HG03469 (cell line): ENCODE results near the gene SIPA1L3.

Experiments
- ATAC-seq: cut with Tn5 transposase; IDR thresholded peaks from one replicate; pipeline ENCODE4 v1.9.1; 2021; ENCODE audit warnings: mild to moderate bottlenecking, moderate library complexity, moderate number of reproducible peaks; ENCODE audit not compliant: unreplicated experiment

SIPA1L3 gene

DNA sequence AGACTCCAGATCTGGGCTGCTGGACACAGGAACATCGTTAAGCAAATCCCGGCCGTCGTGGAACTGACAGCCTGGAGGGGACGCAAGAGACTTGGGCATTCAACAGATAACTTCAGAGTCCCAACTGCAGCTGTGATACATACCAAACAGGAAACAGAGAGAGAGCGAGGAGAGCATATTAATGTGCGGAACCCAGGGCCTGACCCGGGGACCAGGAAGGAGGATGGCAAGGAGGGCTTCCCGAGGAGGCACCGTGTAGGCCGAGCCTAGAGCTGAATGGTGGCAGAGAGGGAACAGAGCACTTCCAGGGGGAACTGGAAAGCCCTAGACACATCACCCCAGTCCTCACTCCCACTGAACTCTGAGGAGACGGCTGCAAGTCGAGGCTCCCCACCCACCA is 68.1 kb downstream of the SIPA1L3 start:
- ATAC-seq = no peak

DNA sequence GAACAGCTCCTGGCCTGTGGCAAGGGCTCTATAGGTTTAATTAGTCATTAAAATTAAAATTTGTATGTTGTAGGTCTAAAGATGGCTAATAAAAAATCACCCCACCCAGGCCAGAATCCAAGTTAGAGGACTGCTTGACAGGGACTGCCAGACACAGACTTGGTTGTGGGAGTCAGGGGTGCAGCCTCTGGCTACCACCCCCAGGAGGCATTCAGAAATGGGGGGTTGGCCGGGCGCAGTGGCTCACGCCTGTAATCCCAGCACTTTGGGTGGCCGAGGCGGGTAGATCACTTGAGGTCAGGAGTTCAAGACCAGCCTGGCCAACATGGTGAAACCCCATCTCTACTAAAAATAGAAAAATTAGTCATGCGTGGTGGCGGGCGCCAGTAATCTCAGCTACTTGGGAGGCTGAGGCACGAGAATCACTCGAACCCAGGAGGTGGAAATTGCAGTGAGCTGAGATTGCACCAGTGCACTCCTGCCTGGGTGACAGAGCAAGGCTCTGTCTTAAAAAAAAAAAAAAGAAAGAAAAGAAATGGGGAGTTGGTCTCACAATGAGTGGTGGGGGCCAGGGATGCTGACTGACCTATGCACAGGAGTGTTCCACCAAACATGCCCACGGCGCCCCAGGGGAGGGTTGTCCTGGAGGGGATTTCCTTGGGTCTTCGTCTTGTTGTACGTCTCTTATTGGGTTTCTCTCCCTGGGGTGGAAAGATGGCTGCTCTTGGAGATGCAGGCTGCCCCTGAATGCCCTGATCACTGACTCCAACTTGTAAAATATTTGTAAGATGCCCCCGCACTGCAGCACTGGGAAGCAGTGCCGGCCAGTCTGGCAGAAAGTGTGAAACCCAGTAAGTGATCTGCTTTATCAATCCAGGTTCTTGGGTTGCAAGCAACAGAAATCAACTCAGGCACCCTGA is 68.8 kb downstream of the SIPA1L3 start:
- ATAC-seq = no peak

GRCh38 chr19:37977391-37977790 is 70.4 kb downstream of the SIPA1L3 start:
- no peak for ATAC-seq

DNA sequence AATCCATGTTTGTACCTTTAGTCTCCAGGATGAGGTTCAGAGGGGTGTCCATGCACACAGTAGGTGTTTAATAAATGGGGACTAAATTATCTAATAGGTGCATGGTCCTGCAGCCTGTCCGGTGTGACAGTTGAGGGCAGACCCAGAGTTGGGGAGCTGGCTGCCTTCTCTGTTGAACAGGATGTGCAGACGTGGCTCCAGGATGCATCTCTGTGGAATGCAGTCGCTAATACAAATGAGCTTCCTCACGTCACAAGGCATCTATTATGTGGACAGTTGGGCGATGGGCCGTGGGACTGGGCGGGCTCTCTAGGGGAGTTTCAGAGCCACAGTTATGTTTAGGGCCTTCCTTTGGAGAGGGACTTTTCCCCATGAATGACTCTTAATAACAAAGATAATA is 71.0 kb downstream of the SIPA1L3 start:
- no peak for ATAC-seq

DNA sequence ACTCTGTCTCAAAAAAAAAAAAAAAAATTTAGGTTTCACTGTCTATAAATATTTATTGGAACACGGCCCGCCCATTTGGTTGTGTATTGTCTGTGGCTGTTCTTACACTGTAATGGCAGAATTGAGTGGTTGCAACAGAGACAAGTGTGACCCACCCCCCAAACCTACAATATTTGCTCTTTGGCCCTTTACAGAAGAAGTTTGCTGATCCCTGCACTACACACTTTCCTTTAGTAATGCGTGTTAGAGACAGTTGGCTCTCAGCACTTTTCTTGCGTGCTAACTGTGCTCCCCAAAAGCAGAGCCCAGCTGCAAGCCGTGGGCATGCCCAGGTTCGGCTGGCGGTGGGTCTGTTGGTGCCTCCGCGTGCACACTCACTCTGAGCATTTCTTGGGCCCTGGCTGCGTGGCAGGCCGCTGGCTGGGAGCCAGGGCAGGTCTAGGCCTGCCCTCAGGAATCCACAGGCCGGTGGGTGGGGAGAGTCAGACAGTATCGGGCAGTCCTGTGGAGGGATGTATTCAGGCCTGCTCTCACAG is 72.6 kb downstream of the SIPA1L3 start:
- ATAC-seq = no peak

GRCh38 chr19:37980419-37981170 is 73.6 kb downstream of the SIPA1L3 start:
- no peak for ATAC-seq

GRCh38 chr19:37981785-37982475 is 74.9 kb downstream of the SIPA1L3 start:
- ATAC-seq = no peak

- ATAC-seq = no peak
These were observed 75.6 kb downstream of the SIPA1L3 start for GRCh38 chr19:37982655-37983054.

- ATAC-seq = no peak
These were observed 76.1 kb downstream of the SIPA1L3 start for GRCh38 chr19:37983153-37983552.

GRCh38 chr19:37983916-37984315 is 76.9 kb downstream of the SIPA1L3 start:
- no peak for ATAC-seq

DNA sequence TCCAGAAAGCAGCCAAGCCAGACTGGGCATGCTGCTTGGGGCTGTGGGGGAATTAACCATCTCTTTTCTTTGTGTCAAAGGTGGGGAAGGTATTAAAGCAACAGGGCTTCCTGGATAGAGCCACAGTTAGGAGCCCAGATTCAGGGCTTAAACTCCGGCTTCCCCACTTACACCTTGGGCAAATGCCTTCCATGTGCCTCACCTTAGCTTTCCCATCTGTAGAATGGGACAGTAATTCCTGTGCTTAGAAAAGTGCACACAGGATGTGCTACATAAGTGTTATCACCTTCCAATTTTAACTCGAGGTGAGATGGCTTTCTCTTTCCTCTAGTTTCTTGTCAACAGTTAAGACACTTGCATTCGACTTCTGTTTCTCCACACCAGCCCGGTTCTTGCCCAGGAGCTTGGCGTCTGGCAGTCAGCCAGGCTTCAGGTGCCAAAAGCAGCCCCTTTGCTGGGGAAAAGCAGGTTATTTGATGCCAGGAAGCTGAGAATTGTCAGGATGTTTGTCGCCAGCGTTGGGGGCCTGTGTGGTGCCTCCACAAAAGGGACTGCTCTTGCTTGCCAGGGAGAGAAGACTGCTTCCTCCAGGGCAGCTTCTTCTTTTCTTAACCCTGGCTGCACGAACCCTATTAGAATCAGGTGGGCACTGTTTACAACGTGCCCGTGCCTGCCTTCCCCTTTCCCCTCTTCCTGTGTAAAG is 79.2 kb downstream of the SIPA1L3 start:
- no peak for ATAC-seq

DNA sequence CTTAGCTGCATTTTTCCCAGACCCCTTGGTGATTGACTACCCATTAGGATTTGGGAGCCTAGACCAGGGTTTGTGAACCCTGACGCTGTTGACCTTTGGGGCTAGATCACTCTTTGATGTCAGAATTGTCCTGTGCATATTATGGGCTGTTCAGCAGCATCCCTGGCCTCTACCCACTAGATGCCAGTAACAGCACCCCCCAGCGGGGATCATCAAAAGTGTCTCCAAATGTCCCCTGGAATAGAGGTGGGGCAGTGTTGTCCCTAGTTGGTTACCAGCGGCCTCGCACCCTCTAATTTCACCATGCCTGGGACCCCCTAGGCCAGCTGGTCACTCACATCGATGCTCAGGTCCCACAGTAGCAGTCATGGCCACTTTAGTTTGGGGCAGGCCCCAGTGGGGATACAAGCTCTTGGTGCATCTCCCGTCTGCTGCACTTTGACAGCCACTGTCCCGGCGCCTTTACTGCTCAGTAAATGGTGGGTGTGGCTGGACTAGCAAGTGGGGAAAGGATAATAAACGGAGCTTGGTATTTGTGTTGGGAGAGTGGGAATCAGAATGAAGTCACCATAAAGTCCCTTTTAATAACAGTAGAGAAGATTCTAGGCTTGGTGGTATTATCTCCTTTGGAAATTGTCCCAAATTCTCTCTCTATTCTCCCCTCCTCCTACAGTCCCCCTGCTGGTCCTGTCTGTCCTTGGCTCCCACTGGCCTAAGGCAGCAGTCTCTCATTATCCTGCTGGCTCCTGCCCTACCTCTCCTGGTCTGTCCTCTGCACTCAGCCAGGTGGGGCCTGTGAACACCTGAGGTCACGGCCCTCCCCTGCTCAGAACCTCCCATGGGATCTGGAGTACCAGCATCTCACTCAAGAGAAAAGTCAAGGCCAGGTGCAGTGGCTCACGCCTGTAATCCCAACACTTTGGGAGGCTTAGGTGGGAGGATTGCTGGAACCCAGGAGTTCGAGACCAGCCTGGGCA is 80.6 kb downstream of the SIPA1L3 start:
- no peak for ATAC-seq

DNA sequence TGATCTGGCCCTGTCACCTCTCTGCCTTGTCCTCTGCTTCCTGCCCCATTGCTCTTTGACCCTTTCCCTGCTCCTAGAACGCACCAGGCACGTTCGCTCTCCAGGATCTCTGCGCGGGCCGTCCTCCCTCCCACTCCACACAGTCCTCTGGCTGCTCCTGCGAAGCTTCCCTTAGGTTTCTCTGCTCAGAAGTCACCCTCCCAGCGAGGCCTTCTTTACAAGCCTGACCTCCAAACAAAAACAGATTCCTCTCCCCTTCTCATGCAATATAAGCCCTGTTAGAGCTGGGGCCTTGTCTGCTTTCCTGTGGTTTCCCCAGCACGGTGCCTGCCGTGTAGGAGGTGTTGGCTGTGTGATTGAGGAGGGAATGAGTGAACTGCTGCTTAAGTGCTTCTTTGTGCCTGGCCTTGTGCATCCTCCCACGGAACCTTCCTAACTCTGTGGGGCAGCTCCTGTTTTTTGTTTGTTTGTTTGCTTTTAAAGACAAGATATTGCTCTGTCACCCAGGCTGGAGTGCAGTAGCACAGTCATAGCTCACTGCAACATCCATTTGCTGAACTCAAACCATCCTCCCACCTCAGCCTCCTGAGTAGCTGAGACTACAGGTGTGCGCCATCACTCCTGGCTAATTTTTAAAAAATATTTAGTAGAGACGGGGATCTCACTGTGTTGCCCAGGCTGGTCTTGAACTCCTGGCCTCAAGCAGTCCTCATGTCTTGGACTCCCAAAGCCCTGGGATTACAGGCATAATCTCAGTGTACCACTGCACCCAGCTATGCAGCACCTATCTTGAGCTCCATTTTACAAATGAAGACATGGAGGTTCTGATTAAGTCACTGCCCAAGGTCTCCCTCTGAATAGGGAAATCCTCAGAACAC is 82.0 kb downstream of the SIPA1L3 start:
- ATAC-seq = no peak

GRCh38 chr19:37989855-37990254 is 82.8 kb downstream of the SIPA1L3 start:
- ATAC-seq = no peak

DNA sequence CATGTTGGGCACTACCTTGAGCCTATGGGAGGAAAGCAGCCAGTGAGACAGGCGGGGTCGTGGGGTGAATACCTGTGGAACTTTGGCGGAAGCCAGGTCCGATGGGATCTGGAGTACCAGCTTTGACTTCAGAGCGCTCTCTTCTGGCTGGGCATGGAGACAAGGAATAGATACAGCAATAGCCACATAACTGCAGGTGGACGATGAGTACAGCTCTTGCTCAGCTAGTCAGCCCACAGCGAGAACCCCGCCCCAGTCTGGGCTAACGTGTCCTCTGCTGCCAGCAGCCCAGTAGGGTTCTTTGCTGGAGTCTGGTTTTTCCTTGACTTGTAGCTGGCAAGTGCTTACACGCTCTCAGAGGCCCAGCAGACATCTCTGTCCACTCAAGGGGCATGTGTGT is 83.4 kb downstream of the SIPA1L3 start:
- ATAC-seq = no peak

DNA sequence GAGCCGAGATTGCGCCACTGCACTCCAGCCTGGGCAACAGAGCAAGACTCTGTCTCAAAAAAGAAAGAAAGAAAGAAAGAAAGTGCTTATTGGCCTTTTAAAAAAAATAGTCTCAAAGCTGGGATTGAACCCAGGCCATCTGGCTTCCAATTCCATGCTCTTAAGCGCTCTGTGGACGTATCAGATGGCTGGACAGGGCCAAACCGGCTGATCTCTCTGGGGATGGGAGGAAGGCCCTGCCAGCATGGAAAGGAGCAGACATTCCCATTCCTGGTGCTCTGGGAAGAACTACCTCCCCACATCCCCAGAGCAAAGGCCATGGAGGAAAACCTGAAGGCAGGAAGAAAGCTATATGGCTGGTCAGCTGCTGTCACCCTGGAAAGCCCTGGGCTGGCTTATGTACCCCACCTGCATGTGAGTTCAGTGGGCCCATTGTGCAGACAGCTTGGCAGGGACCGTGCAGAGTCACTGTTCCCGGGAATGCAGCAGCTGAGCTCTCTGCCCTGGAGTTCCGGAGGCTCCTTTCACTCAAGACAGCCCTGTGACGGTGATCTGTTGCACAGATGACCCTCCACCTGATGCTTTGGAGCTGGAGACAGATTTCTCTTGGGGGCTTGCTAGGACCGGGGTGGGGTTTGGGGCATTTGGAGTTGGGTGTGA is 84.3 kb downstream of the SIPA1L3 start:
- no peak for ATAC-seq

GRCh38 chr19:37991841-37992248 is 84.8 kb downstream of the SIPA1L3 start:
- no peak for ATAC-seq

DNA sequence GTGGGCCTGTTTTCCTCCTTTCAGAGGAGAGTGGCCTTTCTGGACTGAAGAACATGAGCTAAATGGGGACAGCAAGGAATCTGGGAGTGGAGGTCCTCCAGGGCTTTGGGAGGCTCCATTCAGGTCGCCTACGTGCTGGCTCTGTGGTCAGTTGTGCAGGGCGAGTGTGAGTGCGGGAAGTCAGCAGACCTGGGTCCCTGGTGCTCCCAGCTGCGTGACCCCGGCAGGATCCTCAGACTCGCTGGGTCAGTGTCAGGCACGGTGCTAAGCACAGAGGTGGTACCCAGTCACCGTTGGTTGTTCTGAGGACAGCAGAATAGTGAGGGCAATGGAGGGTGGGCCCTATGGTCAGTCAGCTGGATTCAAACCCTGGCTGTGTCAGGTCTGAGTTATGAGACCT is 85.8 kb downstream of the SIPA1L3 start:
- ATAC-seq = no peak
